ENCODE results near the gene OR6Y1.

The OR6Y1 gene

GRCh38 chr1:158496374-158496773, 57.8 kb downstream of the OR6Y1 start:
- ATAC-seq (no peak), DNase-seq (no peak)

- ATAC-seq, result no peak
Observed at GRCh38 chr1:158494796-158495195, 59.4 kb downstream of the OR6Y1 start.

More at GRCh38 chr1:158494796-158495195, 59.4 kb downstream of the OR6Y1 start:
- no peak for DNase-seq

All from stimulated activated naive CD8-positive, alpha-beta T cell treated with anti-CD3 and anti-CD28 coated beads, Interleukin-15, Interleukin-2, amounts not matched to agents 100 U/mL and 50 U/mL, for 24 hours (primary cell).